Smooth muscle cell (in vitro differentiated cells): ENCODE measurements around the gene COL16A1. TPM values are rescaled to one million over a fixed set of nuclear protein-coding genes. Genes with fewer than 3 reads are reported as not detected.
"Not testable (repeated sequence)": the region's sequence is repeated elsewhere in the genome, so short reads cannot be mapped to it uniquely, and the experiment has no call there.

Source experiments
- DNase-seq: peaks from one replicate; lab custom pipeline; 2025; ENCODE audit not compliant: unreplicated experiment; lab: John Stamatoyannopoulos, UW
- H2AFZ ChIP-seq: fragments of 200-600 bp; sonication (generic); 2 replicates; pipeline ENCODE4 v1.6.0; 2016; ENCODE audit warnings: antibody characterized with exemption, low read depth, mild to moderate bottlenecking
- H3F3A ChIP-seq: fragments of 200-600 bp; sonication (generic); 2 replicates; pipeline ENCODE4 v1.6.0; 2017; ENCODE audit warnings: antibody characterized with exemption, low read depth
- H3K27ac ChIP-seq: fragments of 200-600 bp; sonication (generic); 2 replicates; pipeline ENCODE4 v1.5.1; 2016; ENCODE audit warnings: low read depth, mild to moderate bottlenecking
- H3K27me3 ChIP-seq: fragments of 200-600 bp; sonication (generic); 2 replicates; pipeline ENCODE4 v1.6.1; 2016; ENCODE audit warnings: low read depth, mild to moderate bottlenecking
- H3K36me3 ChIP-seq: fragments of 200-600 bp; sonication (generic); 2 replicates; pipeline ENCODE4 v1.5.1; 2016; ENCODE audit warnings: low read depth
- H3K4me1 ChIP-seq: fragments of 200-600 bp; sonication (generic); 2 replicates; pipeline ENCODE4 v1.5.1; 2016; ENCODE audit warnings: low read depth
- H3K4me2 ChIP-seq: fragments of 200-600 bp; sonication (generic); 2 replicates; pipeline ENCODE4 v1.6.0; 2016; ENCODE audit warnings: mild to moderate bottlenecking
- H3K4me3 ChIP-seq: fragments of 200-600 bp; sonication (generic); 2 replicates; pipeline ENCODE4 v1.5.1; 2016; ENCODE audit warnings: mild to moderate bottlenecking
- H3K79me2 ChIP-seq: fragments of 200-600 bp; sonication (generic); 2 replicates; pipeline ENCODE4 v1.6.0; 2016; ENCODE audit warnings: low read depth, mild to moderate bottlenecking
- H3K9ac ChIP-seq: fragments of 200-600 bp; sonication (generic); 2 replicates; pipeline ENCODE4 v1.6.0; 2016; ENCODE audit warnings: low read depth
- H3K9me3 ChIP-seq: fragments of 200-600 bp; sonication (generic); replicated peaks from 2 replicates; pipeline ENCODE4 v1.5.1; 2016; ENCODE audit warnings: low read depth
- H4K20me1 ChIP-seq: fragments of 200-600 bp; sonication (generic); 2 replicates; pipeline ENCODE4 v1.6.0; 2016; ENCODE audit warnings: low read depth
- WGBS: methylation state at CpG from one replicate; pipeline ENCODE4 v1.1.7; 2016; ENCODE audit warnings: low lambda C conversion rate; 5-methylcytosine and 5-hydroxymethylcytosine counted together
- polyA plus RNA-seq: library from polyadenylated mRNA; unstranded; fragments of >200 nt; fragmentation: Nextera tagmentation; extraction: Ambion mirVana; gene quantifications from 2 replicates; pipeline ENCODE4 v1.2.1, GENCODE V29; 2016
- total RNA-seq: library from RNA; depleted of rRNA; stranded (reverse); fragments of >200 nt; gene quantifications from 2 replicates; pipeline ENCODE4 v1.2.3, GENCODE V29; 2014
- TF ChIP-seq, protein P1 (sequence below): fragments of 200-600 bp; sonication (generic); IDR thresholded peaks from 2 replicates; pipeline ENCODE4 v1.5.1; 2017; ENCODE audit warnings: borderline replicate concordance, mild to moderate bottlenecking, antibody characterized with exemption; ENCODE audit not compliant: insufficient read depth, poor library complexity, severe bottlenecking

The COL16A1 gene
- total and polyA plus RNA-seq, 2 experiments from 2014 or later, result 67.3 to 152 TPM

DNA sequence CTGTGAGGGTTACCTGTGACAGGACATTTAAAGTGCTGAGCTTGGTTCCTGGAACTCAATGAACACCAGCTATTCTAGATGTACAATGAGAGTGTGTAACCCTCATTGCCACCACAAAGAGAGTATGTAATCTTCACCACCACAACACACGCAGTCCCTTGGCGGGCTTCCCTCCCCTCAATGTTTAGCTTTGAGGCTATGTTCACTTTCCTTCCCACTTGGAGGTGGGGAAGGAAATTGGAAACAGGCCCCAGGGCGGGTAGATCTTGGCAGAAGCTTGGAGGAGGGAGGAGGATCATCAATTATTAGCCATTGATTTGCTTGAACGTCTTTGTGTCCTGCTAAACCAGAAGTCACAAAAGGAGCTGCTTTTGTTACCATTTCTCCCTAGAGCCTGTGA lies 8.3 kb upstream of the COL16A1 start:
- Histone ChIP-seq H3F3A (peaks cover 49% of the 10 kb centered on the region), H2AFZ (no peak overlapping the region), H3K4me1 (peaks cover 15% of the 10 kb centered on the region), H3K27me3 (no peaks in the 10 kb centered on the region), H4K20me1 (no peaks in the 10 kb centered on the region), H3K27ac (peak overlapping the region; percentile 92), H3K4me2 (peak overlapping the region; percentile 30), H3K36me3 (no peaks in the 10 kb centered on the region), H3K4me3 (no peak overlapping the region), H3K79me2 (no peaks in the 10 kb centered on the region), H3K9me3 (no peaks in the 10 kb centered on the region), H3K9ac (peak overlapping the region; percentile 66)
- no peak for DNase-seq
- TF ChIP-seq, protein P1, sequence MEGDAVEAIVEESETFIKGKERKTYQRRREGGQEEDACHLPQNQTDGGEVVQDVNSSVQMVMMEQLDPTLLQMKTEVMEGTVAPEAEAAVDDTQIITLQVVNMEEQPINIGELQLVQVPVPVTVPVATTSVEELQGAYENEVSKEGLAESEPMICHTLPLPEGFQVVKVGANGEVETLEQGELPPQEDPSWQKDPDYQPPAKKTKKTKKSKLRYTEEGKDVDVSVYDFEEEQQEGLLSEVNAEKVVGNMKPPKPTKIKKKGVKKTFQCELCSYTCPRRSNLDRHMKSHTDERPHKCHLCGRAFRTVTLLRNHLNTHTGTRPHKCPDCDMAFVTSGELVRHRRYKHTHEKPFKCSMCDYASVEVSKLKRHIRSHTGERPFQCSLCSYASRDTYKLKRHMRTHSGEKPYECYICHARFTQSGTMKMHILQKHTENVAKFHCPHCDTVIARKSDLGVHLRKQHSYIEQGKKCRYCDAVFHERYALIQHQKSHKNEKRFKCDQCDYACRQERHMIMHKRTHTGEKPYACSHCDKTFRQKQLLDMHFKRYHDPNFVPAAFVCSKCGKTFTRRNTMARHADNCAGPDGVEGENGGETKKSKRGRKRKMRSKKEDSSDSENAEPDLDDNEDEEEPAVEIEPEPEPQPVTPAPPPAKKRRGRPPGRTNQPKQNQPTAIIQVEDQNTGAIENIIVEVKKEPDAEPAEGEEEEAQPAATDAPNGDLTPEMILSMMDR, result no peak
- 24% methylated on average over 4 of the region's 4 CpGs for WGBS

DNA sequence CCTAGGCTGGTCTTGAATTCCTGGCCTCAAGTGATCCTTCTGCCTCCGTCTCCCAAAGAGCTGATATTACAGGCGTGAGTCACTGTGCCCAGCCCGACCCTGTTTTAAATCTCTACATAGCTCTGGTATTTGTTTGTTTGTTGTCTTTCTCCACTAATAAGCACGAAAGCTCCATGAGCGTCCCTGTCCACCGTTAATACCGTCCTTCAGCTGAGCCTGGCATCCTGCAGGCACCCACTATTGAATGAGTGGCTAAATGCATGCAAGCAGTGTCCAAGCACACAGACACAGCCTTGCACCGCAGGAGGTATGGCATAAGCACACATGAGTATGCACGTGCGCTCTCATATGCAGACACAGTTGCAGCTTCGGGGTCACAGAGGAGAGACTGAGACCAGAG lies 4.5 kb upstream of the COL16A1 start:
- no peaks in the 10 kb centered on the region for H3K36me3 ChIP-seq
- peak; percentile 23 for DNase-seq
- H3K4me2 ChIP-seq, result peak overlapping the region; percentile 60
- peaks cover 23% of the 10 kb centered on the region for H3K4me1 ChIP-seq
- H3K79me2 ChIP-seq, result peaks cover 6% of the 10 kb centered on the region
- no peaks in the 10 kb centered on the region for H3K27me3 ChIP-seq
- no peaks in the 10 kb centered on the region for H4K20me1 ChIP-seq
- H2AFZ ChIP-seq, result no peak overlapping the region
- H3F3A ChIP-seq, result peaks cover 42% of the 10 kb centered on the region
- TF ChIP-seq, protein P1, result no peak
- H3K9ac ChIP-seq, result no peak overlapping the region
- H3K4me3 ChIP-seq, result no peak overlapping the region
- 15% methylated on average over 11 of the region's 11 CpGs for WGBS
- H3K27ac ChIP-seq, result peak overlapping the region; percentile 87
- no peaks in the 10 kb centered on the region for H3K9me3 ChIP-seq

DNA sequence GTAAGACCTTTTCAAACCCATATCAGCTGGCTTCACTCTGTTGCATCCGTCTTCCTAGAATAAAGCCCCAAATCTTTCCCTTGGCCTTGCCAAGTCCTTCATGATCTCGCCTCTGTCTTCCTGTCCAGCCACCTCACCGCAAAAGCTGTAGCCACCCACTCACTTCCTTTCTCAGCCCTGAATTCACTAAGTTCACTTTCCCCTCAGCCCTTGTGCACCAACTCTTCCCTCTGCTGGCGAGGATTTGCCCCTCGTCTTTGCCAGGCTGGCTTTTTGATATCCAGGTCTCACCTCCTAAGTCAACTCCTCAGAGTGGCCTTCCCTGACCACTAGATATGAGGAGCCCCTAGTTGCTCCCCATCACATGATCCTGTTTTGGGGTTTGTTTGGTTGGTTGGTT lies 3.9 kb upstream of the COL16A1 start:
- H3K27ac ChIP-seq, result peak overlapping the region; percentile 87
- H4K20me1 ChIP-seq, result no peaks in the 10 kb centered on the region
- peaks cover 20% of the 10 kb centered on the region for H3K4me1 ChIP-seq
- H3F3A ChIP-seq, result peaks cover 44% of the 10 kb centered on the region
- no peak overlapping the region for H3K4me3 ChIP-seq
- no peaks in the 10 kb centered on the region for H3K36me3 ChIP-seq
- TF ChIP-seq, protein P1, result peak; percentile 23
- WGBS, result 14% methylated on average over 5 of the region's 5 CpGs
- H3K4me2 ChIP-seq, result peak overlapping the region; percentile 60
- H3K79me2 ChIP-seq, result peaks cover 12% of the 10 kb centered on the region
- H3K27me3 ChIP-seq, result no peaks in the 10 kb centered on the region
- H3K9me3 ChIP-seq, result no peaks in the 10 kb centered on the region
- H3K9ac ChIP-seq, result peak overlapping the region; percentile 64
- no peak for DNase-seq
- no peak overlapping the region for H2AFZ ChIP-seq

DNA sequence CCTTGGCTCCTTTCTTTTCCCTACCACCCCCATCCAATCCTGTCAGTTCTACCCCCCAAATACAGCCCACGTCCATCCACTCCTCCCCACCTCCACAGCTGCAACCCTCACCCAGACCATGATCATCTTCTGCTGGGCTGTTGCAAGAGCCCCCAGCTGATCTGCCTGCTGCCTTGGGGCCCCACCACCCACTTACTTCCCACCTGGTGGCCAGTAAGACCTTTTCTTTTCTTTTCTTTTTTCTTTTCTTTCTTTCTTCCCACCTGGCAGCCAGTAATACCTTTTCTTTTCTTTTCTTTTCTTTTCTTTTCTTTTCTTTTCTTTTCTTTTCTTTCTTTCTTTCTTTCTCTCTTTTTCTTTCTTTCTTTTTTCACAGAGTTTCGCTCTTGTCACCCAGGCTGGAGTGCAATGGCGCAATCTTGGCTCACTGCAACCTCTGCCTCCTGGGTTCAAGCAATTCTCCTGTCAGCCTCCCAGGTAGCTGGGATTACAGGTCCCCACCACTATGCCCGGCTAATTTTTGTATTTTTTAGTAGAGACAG lies 3.3 kb upstream of the COL16A1 start:
- H3K27me3 ChIP-seq, H4K20me1 ChIP-seq, H3K4me3 ChIP-seq, DNase-seq, H3K9ac ChIP-seq, H3K36me3 ChIP-seq, H2AFZ ChIP-seq, H3K9me3 ChIP-seq: not testable (repeated sequence)
- peak overlapping the region; percentile 60 for H3K4me2 ChIP-seq
- H3K27ac ChIP-seq, result peak overlapping the region; percentile 87
- peaks cover 48% of the 10 kb centered on the region for H3F3A ChIP-seq
- WGBS, result 86% methylated on average over 4 of the region's 4 CpGs
- peaks cover 20% of the 10 kb centered on the region for H3K4me1 ChIP-seq
- peaks cover 18% of the 10 kb centered on the region for H3K79me2 ChIP-seq
